ENCODE data around the gene METTL6. TPM values are rescaled to one million over a fixed set of nuclear protein-coding genes. Genes with fewer than 3 reads are reported as not detected.

Gene METTL6
- total RNA-seq, 1 experiment from 2014 or later: 24.4 TPM

DNA sequence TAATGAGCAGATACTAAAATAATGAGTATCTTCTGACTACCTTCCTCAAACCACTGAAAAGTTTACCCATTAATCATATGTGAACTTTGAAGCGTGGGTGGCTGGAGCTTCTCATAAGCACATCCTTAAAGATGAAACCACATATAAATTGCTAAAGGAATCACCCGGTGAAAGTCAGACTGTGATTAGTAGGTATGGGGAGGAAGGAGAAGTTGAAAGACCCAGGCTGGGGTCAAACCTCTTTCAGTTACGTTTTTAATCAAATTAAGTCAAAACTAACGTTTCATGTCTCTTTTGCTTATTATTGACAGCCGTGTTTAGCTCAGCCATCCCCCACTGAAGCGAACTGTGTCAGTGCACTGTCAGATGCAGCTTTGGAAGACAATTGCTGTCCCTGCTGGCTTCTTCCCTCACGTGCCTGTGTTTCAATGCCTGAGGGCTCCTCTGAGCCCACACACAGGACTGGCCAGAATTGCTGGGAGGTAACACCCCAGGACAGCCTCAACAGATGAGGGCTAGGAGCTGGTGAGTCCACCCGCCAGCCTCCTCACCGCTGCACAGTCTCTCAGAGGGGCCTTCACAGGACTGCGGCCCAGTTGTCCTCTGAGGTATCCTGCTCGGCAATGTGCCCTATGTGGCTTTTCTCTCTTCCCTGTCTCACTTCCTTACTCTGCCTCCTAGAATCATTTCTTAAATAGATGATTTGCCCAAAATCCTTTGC, 65.7 kb downstream of the METTL6 start:
- ChIA-PET POLR2A (ENCODE audit: low non-redundant PET) (no interaction called here), CTCF (interaction anchor here (0.7 kb wide), 1 partner anchor 28 kb away, joined by 4 read pairs; no protein-coding TSS in a partner anchor)
- H3K27me3 ChIP-seq (replicated peaks; ENCODE audit: insufficient read depth, low read depth, low read length, poor library complexity): no peaks in the 10 kb centered on the region
- BruUV-seq (replicated peaks): no TSS peak
- intact Hi-C loops (cut with micrococcal nuclease; ENCODE audit: unreplicated experiment): no loop called here
- H3K4me1 ChIP-seq (ENCODE audit: insufficient read depth, low read length, poor library complexity, severe bottlenecking): peaks cover 14% of the 10 kb centered on the region
- no peak overlapping the region for H3K4me3 ChIP-seq (ENCODE audit: low read depth, low read length, poor library complexity, severe bottlenecking)
- H3K9me3 ChIP-seq (ENCODE audit: low read depth, low read length, poor library complexity, severe bottlenecking): no peaks in the 10 kb centered on the region
- no peaks in the 10 kb centered on the region for H3K36me3 ChIP-seq (ENCODE audit: insufficient read depth, low read length, poor library complexity, severe bottlenecking)
- no peak for TF ChIP-seq EZH2 (IDR thresholded peaks at IDR 0.05; ENCODE audit: borderline replicate concordance, low read depth, low read length, poor library complexity, severe bottlenecking)
- TF ChIP-seq, protein P1, sequence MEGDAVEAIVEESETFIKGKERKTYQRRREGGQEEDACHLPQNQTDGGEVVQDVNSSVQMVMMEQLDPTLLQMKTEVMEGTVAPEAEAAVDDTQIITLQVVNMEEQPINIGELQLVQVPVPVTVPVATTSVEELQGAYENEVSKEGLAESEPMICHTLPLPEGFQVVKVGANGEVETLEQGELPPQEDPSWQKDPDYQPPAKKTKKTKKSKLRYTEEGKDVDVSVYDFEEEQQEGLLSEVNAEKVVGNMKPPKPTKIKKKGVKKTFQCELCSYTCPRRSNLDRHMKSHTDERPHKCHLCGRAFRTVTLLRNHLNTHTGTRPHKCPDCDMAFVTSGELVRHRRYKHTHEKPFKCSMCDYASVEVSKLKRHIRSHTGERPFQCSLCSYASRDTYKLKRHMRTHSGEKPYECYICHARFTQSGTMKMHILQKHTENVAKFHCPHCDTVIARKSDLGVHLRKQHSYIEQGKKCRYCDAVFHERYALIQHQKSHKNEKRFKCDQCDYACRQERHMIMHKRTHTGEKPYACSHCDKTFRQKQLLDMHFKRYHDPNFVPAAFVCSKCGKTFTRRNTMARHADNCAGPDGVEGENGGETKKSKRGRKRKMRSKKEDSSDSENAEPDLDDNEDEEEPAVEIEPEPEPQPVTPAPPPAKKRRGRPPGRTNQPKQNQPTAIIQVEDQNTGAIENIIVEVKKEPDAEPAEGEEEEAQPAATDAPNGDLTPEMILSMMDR (conservative IDR thresholded peaks at IDR 0.05; ENCODE audit: low read depth, low read length): no peak
- no peak overlapping the region for H3K27ac ChIP-seq (ENCODE audit: low read depth, low read length, poor library complexity, severe bottlenecking)
- DNase-seq (ENCODE audit: low spot score): no peak

DNA sequence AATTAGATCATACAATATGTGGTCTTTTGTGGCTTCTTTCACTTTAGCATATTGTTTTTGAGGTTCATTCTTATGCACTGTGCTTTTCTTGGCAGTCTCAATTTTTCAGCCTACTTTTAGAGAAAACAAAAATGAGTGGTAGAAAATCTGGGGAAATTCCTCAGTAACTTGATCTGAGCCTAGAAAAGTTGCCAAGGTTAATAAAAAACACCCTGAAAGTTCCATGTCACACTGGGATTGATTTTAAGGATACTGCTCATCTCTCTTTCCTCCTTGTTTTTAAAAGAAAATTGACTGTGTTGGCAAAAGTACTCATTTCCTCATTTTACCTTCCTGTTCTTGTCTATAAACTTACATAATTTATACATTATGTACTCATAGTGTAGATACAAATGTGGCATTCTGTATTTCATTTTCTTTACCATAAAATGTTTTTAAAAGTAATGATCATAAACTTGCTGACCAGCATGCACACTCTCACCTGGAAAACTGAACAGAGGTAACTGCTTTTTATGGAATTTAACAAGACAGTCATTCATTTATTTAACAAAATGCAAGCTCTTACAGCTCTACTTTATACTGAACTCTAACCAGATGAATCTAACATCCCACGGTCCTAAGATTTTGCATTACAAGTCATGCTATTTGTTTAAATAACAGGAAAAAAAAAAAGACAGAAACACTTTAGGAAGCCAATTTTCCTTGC, 66.4 kb downstream of the METTL6 start:
- H3K27me3 ChIP-seq (replicated peaks; ENCODE audit: insufficient read depth, low read depth, low read length, poor library complexity): no peaks in the 10 kb centered on the region
- TF ChIP-seq EZH2 (IDR thresholded peaks at IDR 0.05; ENCODE audit: borderline replicate concordance, low read depth, low read length, poor library complexity, severe bottlenecking): no peak
- TF ChIP-seq, protein P1 (conservative IDR thresholded peaks at IDR 0.05; ENCODE audit: low read depth, low read length): no peak
- POLR2A ChIA-PET (ENCODE audit: low non-redundant PET): no interaction called here
- BruUV-seq (replicated peaks): no TSS peak
- no peak overlapping the region for H3K27ac ChIP-seq (ENCODE audit: low read depth, low read length, poor library complexity, severe bottlenecking)
- H3K9me3 ChIP-seq (ENCODE audit: low read depth, low read length, poor library complexity, severe bottlenecking): no peaks in the 10 kb centered on the region
- CTCF ChIA-PET: interaction anchor here (0.7 kb wide), 1 partner anchor 27 kb away, joined by 4 read pairs; no protein-coding TSS in a partner anchor
- DNase-seq (ENCODE audit: low spot score): no peak
- peaks cover 14% of the 10 kb centered on the region for H3K4me1 ChIP-seq (ENCODE audit: insufficient read depth, low read length, poor library complexity, severe bottlenecking)
- no peaks in the 10 kb centered on the region for H3K36me3 ChIP-seq (ENCODE audit: insufficient read depth, low read length, poor library complexity, severe bottlenecking)
- intact Hi-C loops (cut with micrococcal nuclease; ENCODE audit: unreplicated experiment): no loop called here
- no peak overlapping the region for H3K4me3 ChIP-seq (ENCODE audit: low read depth, low read length, poor library complexity, severe bottlenecking)

Other genes starting within 250 kb of the METTL6 start
- 38.6 and 40.7 TPM in 2 replicates for gene CAPN7, start 221.3 kb downstream of the METTL6 start, total RNA-seq (2021)
- 20.3 and 22.5 TPM in 2 replicates for gene SH3BP5, start 95.0 kb downstream of the METTL6 start, total RNA-seq (2021)
- gene EAF1, start 54 bp upstream of the METTL6 start, total RNA-seq (2021): 28.7 and 29.0 TPM in 2 replicates
- gene COLQ, start 94.2 kb upstream of the METTL6 start, total RNA-seq (2021): 0.21 and 1.3 TPM in 2 replicates
- gene HACL1, start 174.0 kb upstream of the METTL6 start, total RNA-seq (2021): 18.6 and 22.0 TPM in 2 replicates
- 5.6 and 7.6 TPM in 2 replicates for gene BTD, start 174.2 kb upstream of the METTL6 start, total RNA-seq (2021)

Data from A673 (cell line).